Spinal cord (tissue), 10 donors: ENCODE results near the gene HSP90AB1. TPM values are rescaled to one million over a fixed set of nuclear protein-coding genes. Genes with fewer than 3 reads are reported as not detected.

Experiments used
- DNase-seq, 6 donors: peaks; one replicate each; pipeline versions ENCODE4 v3.0.0 to v3.0.0-alpha.2; 2013 to 2015; ENCODE audit warnings: low spot score in 6 of 6, low read depth in 4 of 6
- H3K27ac ChIP-seq: one replicate; pipeline ENCODE4 v1.5.1; 2013; ENCODE audit warnings: low read depth, low read length, control low read depth
- H3K27me3 ChIP-seq: one replicate; pipeline ENCODE4 v1.6.1; 2013; ENCODE audit warnings: low read length; ENCODE audit not compliant: control insufficient read depth, insufficient read depth
- H3K36me3 ChIP-seq: one replicate; pipeline ENCODE4 v1.6.1; 2013; ENCODE audit warnings: low read length; ENCODE audit not compliant: control insufficient read depth, insufficient read depth
- H3K4me1 ChIP-seq: one replicate; pipeline ENCODE4 v1.6.1; 2013; ENCODE audit warnings: low read length; ENCODE audit not compliant: control insufficient read depth, insufficient read depth
- H3K4me3 ChIP-seq: one replicate; pipeline ENCODE4 v1.5.1; 2013; ENCODE audit warnings: low read depth, low read length, control low read depth
- H3K9me3 ChIP-seq: one replicate; pipeline ENCODE4 v1.6.1; 2013; ENCODE audit warnings: low read length; ENCODE audit not compliant: control insufficient read depth, insufficient read depth
- WGBS: methylation state at CpG from one replicate; pipeline ENCODE4 v1.1.5; 2013; ENCODE audit warnings: missing lambda C conversion rate; ENCODE audit not compliant: insufficient coverage; 5-methylcytosine and 5-hydroxymethylcytosine counted together
- polyA plus RNA-seq, 2 donors: library from polyadenylated mRNA; unstranded; fragments of 120-200 nt; gene quantifications; one replicate each; pipeline ENCODE4 v1.2.1, GENCODE V29; 2013; ENCODE audit not compliant: insufficient read length in 2 of 2
- total RNA-seq, 2 donors: library from RNA; depleted of rRNA in 1 of 2; stranded (reverse); fragments of 120-200 nt in 1 of 2; fragments of >200 nt in 1 of 2; gene quantifications; one replicate each; pipeline versions ENCODE4 v1.2.3 to v1.2.4, GENCODE V29; 2013 to 2014
- donor health status: healthy.

The HSP90AB1 gene
- total and polyA plus RNA-seq, 4 donors = 484 to 875 (median 828) TPM

DNA sequence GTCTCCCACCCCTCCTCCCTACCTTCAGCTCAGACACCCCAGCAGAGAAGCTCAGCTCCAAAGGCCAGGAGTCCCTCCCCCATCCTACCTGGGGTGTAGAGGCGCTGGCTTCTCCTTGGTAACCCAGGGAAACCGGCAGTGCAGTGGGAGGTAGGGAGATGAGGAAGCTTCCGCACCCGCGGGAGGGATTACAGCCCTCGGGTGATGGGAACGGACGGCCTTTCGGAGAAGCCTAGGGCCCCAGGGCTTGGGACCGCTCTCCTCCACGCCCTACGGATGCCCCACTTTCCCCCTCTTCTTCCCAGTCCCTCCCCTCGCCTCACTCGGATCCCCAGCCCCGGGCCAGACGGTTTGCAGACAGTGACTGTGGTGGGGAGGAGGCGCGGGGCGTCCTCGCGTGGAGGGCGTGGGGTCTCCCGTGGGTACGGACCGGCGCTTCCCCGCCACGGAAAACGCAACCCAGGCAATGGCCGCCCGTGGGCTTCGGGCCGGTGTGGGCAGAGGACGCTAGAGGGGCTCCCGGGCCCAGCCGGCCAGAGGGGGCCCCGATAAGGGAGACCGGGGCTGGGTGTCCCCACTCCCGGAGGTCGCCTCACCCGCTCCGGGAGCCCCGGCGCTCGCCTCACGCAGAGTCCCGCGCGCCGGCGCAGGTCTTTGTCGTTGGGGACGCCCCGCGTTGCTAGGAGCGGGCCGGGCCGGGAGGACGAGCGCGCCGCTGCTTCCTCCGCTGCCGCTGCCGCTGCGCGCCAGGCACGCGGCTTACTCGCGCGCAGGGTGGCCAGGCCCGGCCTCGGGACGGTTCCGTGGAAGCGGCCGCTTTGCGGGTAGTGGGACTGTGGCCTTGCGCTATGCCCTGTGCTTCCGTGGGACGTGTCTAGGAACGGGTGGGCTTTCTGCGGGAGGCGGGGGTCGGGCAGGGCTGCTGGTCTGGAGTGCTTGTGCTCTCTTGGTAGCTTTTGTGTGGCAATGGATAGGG is 50.5 kb downstream of the HSP90AB1 start:
- 0% methylated on average over 84 of the region's 86 CpGs for WGBS
- Histone ChIP-seq H3K4me3 (peak overlapping the region; percentile 66), H3K9me3 (no peaks in the 10 kb centered on the region), H3K27me3 (peaks cover 29% of the 10 kb centered on the region), H3K36me3 (peaks cover 24% of the 10 kb centered on the region), H3K4me1 (peaks cover 21% of the 10 kb centered on the region), H3K27ac (no peak overlapping the region)
- peak; percentile 40 to 90 (median 54) for DNase-seq

DNA sequence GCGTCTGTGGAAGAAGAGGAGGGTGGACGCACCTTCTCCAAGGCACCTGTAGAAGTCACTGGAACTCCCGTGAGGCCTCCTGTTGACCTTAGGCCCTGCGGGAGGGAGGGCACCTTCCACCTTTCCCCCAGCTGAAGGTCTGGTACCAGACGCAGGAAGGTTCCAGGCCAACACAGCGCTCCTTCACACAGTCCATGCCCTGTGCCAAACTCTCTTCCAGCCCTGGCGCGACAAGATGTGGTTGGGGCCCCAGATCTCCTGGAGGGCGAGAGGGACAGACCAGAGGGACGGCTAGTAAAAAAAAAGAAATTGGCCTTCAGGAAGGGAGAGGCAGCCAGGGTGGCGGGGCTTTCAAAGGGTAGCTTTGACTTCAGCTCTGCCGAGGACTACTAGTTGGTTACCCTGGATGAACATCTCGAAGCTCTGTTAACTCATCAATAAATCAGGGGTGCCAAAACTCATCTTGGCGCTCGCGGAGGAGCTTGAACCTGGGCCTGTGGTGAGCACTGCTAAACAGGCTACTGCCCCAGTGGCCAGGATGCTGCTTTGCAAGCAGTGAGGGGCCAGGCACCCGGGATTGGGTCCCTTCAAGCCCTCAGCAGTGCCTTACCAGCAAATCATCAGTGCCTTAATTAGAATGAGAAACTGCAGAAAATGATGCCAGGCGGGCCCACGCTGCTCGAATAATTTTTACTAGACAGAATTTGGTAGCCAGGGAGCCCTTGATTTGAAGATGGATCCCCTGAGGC is 51.3 kb downstream of the HSP90AB1 start:
- Histone ChIP-seq H3K4me1 (peaks cover 21% of the 10 kb centered on the region), H3K9me3 (no peaks in the 10 kb centered on the region), H3K36me3 (peaks cover 33% of the 10 kb centered on the region), H3K27ac (no peak overlapping the region), H3K27me3 (peaks cover 29% of the 10 kb centered on the region), H3K4me3 (peak overlapping the region; percentile 45)
- 27% methylated on average over 17 of the region's 20 CpGs for WGBS
- DNase-seq = peak in 1 of 6 donors; percentile 30

DNA sequence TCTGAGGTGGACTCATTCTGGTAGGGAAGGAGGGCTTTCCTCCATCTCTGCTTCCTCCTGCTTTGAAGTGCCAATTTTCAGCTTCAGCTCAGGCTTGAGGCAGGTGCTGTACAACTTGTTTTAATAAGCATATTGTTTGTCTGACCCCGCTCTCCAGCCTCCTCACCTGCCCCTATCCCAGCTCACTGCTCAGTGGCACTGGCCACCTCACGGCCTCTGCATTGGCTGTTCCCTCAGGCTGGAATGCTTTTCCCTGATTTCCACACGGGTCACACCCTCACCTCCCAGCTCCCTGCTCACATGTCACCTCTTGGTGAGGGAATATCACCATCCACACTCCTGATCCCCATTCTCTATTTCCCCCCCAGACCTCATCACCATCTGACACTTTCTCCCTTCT is 52.0 kb downstream of the HSP90AB1 start:
- no peak for DNase-seq
- H3K27ac ChIP-seq = no peak overlapping the region
- no peak overlapping the region for H3K4me3 ChIP-seq
- peaks cover 39% of the 10 kb centered on the region for H3K36me3 ChIP-seq
- H3K4me1 ChIP-seq = peaks cover 21% of the 10 kb centered on the region
- 86% methylated on average over 3 of the region's 3 CpGs for WGBS
- H3K27me3 ChIP-seq = peaks cover 29% of the 10 kb centered on the region
- H3K9me3 ChIP-seq = no peaks in the 10 kb centered on the region

DNA sequence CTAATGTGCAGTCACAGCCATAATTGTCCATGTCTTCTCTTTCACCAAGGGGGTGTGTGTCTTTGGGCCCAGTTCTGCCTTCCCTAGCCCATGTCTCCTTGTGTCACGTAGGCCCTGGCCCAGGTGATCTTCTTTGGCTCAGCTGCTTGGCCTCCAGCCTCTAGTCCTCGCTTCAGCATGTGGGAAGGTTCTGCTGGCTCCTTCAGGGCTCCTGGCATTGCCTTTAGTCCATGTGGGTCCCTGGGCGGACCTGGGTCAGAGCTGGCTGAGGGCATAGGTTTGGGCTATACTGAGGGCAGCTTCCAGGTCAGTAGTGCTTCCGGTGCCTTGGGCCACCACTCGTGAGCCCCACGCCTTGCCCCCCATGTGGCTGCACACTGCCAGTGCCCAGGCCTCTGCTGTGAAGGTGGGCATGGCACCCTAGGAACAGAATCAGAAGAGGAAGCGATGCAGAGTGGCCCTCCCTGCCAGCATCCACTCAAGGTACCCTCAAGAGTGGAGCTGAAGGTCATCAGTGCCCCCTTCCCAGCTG is 53.5 kb downstream of the HSP90AB1 start:
- WGBS = 84% methylated on average over 7 of the region's 7 CpGs

DNA sequence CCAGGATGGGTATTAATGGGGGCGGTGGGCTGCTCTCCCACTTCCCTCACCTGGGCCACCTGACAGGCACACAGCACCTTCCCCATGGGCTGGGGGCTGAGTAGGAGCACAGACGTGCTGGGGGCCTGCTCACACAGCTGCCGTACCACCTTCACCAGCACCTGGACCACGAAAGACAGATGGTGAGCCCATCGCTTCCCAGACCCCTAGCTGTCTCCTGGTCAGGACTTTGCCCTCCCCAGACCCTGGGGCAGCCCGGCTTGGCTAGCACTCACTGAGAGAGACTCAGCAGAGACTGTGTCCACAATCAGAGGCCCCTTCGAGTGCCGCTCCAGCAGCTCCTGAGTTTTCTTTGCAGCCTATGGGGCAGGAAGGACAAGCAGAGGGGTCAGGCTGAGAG is 54.2 kb downstream of the HSP90AB1 start:
- Histone ChIP-seq H3K27me3 (peaks cover 18% of the 10 kb centered on the region), H3K27ac (no peak overlapping the region), H3K36me3 (peaks cover 62% of the 10 kb centered on the region), H3K4me3 (no peak overlapping the region), H3K9me3 (no peaks in the 10 kb centered on the region), H3K4me1 (peaks cover 21% of the 10 kb centered on the region)
- WGBS = 92% methylated on average over 6 of the region's 8 CpGs
- DNase-seq = no peak

More for the DNA sequence above, 53.5 kb downstream of the HSP90AB1 start:
- peaks cover 54% of the 10 kb centered on the region for H3K36me3 ChIP-seq
- H3K27ac ChIP-seq = no peak overlapping the region
- no peak for DNase-seq
- H3K27me3 ChIP-seq = peaks cover 24% of the 10 kb centered on the region
- peaks cover 21% of the 10 kb centered on the region for H3K4me1 ChIP-seq
- H3K4me3 ChIP-seq = no peak overlapping the region
- H3K9me3 ChIP-seq = no peaks in the 10 kb centered on the region

DNA sequence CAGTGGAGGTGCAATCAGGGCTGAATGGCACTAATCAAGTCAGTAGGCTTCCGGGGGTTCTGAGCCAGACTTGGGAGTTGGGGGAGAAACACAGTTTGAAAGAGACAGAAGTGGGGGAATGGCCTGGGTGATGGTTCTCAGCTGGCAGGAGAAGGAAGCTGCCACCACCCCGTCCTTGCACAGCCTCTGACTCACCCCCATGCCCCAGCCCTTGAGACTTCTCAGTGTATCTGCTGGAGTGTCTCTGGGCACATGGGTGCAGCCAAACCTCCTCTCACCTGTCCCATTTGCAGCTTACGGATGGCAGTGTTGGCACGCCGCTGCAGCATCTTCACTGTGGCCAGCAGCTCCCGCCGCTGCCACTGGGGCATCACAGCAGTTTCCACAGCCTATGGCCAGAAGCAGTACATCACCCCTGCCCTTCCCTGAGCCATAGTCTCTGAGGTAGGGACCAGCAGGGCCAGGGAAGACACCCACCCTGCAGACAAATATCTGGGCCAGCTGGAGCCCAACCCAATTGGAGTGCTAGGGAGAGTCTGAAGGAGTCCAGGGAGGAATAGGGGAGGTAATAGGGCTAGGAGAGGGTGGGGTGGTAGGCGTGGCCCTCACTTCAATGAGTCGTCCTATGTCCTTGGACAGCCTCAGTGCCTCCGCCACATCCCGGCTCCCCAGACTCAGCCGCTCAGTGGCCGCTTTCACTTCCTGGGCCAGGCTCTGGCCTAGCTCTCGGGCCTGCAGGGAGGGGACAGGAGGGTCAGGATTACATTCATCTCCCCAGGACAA is 55.1 kb downstream of the HSP90AB1 start:
- peaks cover 15% of the 10 kb centered on the region for H3K4me1 ChIP-seq
- no peaks in the 10 kb centered on the region for H3K9me3 ChIP-seq
- H3K36me3 ChIP-seq = peaks cover 70% of the 10 kb centered on the region
- H3K27me3 ChIP-seq = peaks cover 9% of the 10 kb centered on the region
- WGBS = 88% methylated on average over 14 of the region's 14 CpGs
- H3K27ac ChIP-seq = no peak overlapping the region
- no peak for DNase-seq
- H3K4me3 ChIP-seq = no peak overlapping the region

DNA sequence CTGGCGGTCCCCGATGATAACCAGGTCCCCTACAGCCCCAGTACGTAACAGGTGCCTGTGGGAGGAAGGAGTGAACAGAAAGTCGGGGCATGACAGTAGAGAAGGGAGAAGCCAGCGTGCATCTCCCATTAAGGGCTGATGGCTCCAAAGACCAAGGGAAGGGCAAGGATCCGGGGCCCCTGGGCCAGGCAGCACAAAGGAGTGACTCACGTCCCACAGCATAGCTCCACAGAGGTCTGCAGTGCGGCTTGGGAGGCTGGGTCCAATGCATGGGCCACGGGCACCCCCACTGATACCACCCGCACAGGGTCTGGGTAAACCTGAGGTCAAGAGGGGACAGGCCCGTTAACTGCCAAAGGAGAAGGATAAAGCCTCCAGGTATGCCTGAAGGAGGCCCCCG is 56.0 kb downstream of the HSP90AB1 start:
- Histone ChIP-seq H3K4me1 (peaks cover 7% of the 10 kb centered on the region), H3K4me3 (no peak overlapping the region), H3K9me3 (no peaks in the 10 kb centered on the region), H3K27me3 (peaks cover 3% of the 10 kb centered on the region), H3K36me3 (peaks cover 79% of the 10 kb centered on the region), H3K27ac (no peak overlapping the region)
- WGBS = 87% methylated on average over 11 of the region's 12 CpGs
- DNase-seq = no peak
